AG09309 (cell line): ENCODE results near the gene GARIN5A.

ENCODE experiments used
- DNase-seq: peaks from one replicate; pipeline ENCODE4 v3.0.0-alpha.2; 2010; ENCODE audit warnings: low read depth
- H3K4me3 ChIP-seq: 2 replicates; pipeline ENCODE4 v1.5.1; 2011; ENCODE audit warnings: mild to moderate bottlenecking, low read depth, low read length, moderate library complexity; ENCODE audit not compliant: control insufficient read depth
- CTCF ChIP-seq: IDR thresholded peaks from 2 replicates; pipeline ENCODE4 v1.5.1; 2011; ENCODE audit warnings: mild to moderate bottlenecking, low read depth, low read length, inconsistent platforms; ENCODE audit not compliant: insufficient read depth, control insufficient read depth; ENCODE audit errors: missing control alignments

Gene GARIN5A

GRCh38 chr19:50500060-50500752 lies 23.6 kb upstream of the GARIN5A start:
- DNase-seq = no peak
- peak; percentile 27 for TF ChIP-seq CTCF
- H3K4me3 ChIP-seq = no peak overlapping the region

DNA sequence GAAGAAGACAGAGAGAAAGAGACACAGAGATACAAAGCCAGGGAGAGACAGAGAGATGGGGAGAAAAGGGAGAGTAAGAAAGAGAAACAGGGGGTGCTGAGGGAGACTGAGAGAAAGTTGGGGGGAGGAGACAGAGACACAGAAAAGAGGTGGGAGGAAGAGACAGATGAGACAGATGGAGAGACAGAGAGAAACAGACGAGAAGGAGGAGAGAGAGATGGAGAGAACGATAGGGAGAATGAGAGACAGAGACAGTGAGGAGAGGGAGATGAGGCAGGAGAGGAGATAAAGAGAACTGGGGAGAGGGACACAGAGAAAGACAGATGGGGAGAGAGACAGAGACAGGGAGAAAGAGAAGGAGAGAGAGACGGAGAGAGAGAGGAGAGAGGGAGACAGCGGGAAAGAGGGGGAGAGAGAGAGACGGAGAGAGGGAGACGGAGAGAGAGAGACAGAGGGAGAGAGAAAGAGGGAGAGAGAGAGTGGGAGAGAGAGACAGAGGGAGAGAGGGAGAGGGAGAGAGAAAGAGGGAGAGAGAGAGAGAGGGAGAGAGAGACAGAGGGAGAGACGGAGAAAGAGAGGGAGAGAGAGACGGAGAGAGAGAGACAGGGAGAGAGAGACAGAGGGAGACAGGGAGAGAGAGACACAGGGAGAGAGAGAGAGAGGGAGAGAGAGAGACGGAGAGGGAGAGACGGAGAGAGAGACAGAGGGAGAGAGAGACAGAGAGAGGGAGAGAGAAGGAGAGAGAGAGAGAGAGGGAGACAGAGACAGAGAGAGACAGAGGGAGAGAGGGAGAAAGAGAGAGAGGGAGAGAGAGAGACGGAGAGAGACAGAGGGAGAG lies 21.8 kb upstream of the GARIN5A start:
- no peak for DNase-seq

GRCh38 chr19:50497022-50497405 lies 20.4 kb upstream of the GARIN5A start:
- no peak overlapping the region for H3K4me3 ChIP-seq
- no peak for DNase-seq
- TF ChIP-seq CTCF = no peak

More for the DNA sequence above, 21.8 kb upstream of the GARIN5A start:
- TF ChIP-seq CTCF = no peak
- no peak overlapping the region for H3K4me3 ChIP-seq

GRCh38 chr19:50496189-50497021 lies 19.8 kb upstream of the GARIN5A start:
- TF ChIP-seq CTCF = no peak
- DNase-seq = no peak
- no peak overlapping the region for H3K4me3 ChIP-seq

DNA sequence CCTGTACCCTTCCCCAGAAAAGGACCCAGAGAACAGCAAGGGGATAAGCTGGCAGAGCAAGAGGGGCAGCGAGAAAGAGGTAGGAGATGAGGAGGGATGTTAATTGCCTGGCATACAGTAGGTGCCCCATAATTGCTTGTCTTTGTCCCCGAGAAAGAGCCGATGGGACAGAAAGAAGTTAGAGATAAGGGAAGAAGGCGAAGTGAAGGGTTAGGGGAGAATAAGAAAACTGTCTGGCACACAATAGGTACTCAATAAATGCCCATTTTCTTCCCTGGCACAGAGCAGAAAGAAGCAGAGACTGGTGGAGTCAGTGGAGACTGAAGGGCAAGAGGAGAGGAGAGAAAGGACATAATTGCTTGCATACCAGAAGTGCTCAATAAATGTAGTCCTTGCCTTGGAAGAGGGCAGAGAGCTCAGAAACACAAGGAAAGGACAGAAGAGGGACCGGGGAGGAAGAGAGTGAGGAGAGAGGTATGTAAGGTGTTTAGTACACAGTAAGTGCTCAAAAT lies 18.4 kb upstream of the GARIN5A start:
- TF ChIP-seq CTCF = no peak
- no peak for DNase-seq
- H3K4me3 ChIP-seq = no peak overlapping the region
